ENCODE data around the gene CEP131. TPM values are rescaled to one million over a fixed set of nuclear protein-coding genes. Genes with fewer than 3 reads are reported as not detected.

The CEP131 gene
- total and polyA plus RNA-seq, 4 donors: 7.2 to 26.6 (median 18.3) TPM

GRCh38 chr17:81184555-81184954, 38.2 kb downstream of the CEP131 start:
- H3K4me3 ChIP-seq (ENCODE audit: low read depth, low read length): no peak overlapping the region
- H3K27ac ChIP-seq (ENCODE audit: low read depth, low read length): no peak overlapping the region
- no peaks in the 10 kb centered on the region for H3K9me3 ChIP-seq (ENCODE audit: control insufficient read depth, insufficient read depth, low read length)
- WGBS (ENCODE audit: insufficient coverage): 21% methylated on average over 15 of the region's 15 CpGs
- H3K27me3 ChIP-seq (ENCODE audit: control insufficient read depth, insufficient read depth, low read length): no peaks in the 10 kb centered on the region
- DNase-seq (ENCODE audit: low read depth in 4 of 6, low spot score in 6 of 6): no peak
- peaks cover 9% of the 10 kb centered on the region for H3K4me1 ChIP-seq (ENCODE audit: control insufficient read depth, insufficient read depth, low read length)
- peaks cover 31% of the 10 kb centered on the region for H3K36me3 ChIP-seq (ENCODE audit: control insufficient read depth, insufficient read depth, low read length)

DNA sequence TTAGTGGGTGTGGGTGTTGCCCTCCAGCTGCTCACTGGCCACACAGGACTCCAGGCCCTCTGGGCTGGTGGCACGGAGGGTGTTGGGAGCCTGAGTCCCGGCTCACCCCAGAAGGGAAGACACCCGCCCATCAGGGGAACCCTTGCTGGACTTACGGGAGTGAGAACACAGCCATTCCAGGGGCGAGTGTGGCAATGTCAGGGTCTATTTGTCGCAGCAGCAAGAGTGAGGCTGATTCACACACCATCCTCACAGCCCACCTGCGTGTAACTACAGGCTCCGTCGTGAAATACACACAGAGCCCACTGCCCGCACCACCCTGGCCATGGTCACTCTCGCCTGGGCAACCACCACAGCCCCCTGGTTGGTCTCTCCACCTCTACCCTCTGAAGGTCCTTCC, 39.0 kb downstream of the CEP131 start:
- Histone ChIP-seq H3K27me3 (ENCODE audit: control insufficient read depth, insufficient read depth, low read length) (no peaks in the 10 kb centered on the region), H3K36me3 (ENCODE audit: control insufficient read depth, insufficient read depth, low read length) (peaks cover 26% of the 10 kb centered on the region), H3K27ac (ENCODE audit: low read depth, low read length) (no peak overlapping the region), H3K4me3 (ENCODE audit: low read depth, low read length) (no peak overlapping the region), H3K9me3 (ENCODE audit: control insufficient read depth, insufficient read depth, low read length) (no peaks in the 10 kb centered on the region), H3K4me1 (ENCODE audit: control insufficient read depth, insufficient read depth, low read length) (peaks cover 16% of the 10 kb centered on the region)
- no peak for DNase-seq (ENCODE audit: low read depth in 4 of 6, low spot score in 6 of 6)
- 94% methylated on average over 11 of the region's 11 CpGs for WGBS (ENCODE audit: insufficient coverage)

- no peak for DNase-seq (ENCODE audit: low read depth in 4 of 6, low spot score in 6 of 6)
- Histone ChIP-seq H3K4me1 (ENCODE audit: control insufficient read depth, insufficient read depth, low read length) (peaks cover 17% of the 10 kb centered on the region), H3K9me3 (ENCODE audit: control insufficient read depth, insufficient read depth, low read length) (no peaks in the 10 kb centered on the region), H3K27me3 (ENCODE audit: control insufficient read depth, insufficient read depth, low read length) (no peaks in the 10 kb centered on the region), H3K27ac (ENCODE audit: low read depth, low read length) (no peak overlapping the region), H3K36me3 (ENCODE audit: control insufficient read depth, insufficient read depth, low read length) (peaks cover 21% of the 10 kb centered on the region), H3K4me3 (ENCODE audit: low read depth, low read length) (no peak overlapping the region)
- 90% methylated on average over 10 of the region's 10 CpGs for WGBS (ENCODE audit: insufficient coverage)
These were observed 39.4 kb downstream of the CEP131 start for GRCh38 chr17:81183316-81183715.

GRCh38 chr17:81182596-81182995, 40.2 kb downstream of the CEP131 start:
- DNase-seq (ENCODE audit: low read depth in 4 of 6, low spot score in 6 of 6): no peak
- WGBS (ENCODE audit: insufficient coverage): 80% methylated on average over 5 of the region's 5 CpGs

DNA sequence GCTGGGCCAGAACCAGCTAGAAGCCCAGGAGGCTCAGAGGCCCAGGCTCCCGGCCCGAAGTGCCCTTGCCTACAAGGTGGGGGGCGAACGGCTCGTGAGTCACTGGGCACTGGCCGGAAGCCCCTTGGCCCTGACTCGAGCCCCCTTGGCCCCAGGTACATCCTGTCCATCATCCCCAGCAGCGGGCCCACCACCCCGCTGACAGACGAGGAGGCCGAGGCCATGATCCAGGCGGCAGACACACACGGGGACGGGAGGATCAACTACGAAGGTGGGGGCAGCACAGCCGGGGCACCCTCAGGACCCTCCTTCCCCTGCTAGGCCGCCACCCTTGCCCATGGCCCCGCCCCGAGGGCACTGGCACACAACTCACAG, 41.0 kb downstream of the CEP131 start:
- 91% methylated on average over 19 of the region's 19 CpGs for WGBS (ENCODE audit: insufficient coverage)
- no peak for DNase-seq (ENCODE audit: low read depth in 4 of 6, low spot score in 6 of 6)
- Histone ChIP-seq H3K4me1 (ENCODE audit: control insufficient read depth, insufficient read depth, low read length) (peaks cover 17% of the 10 kb centered on the region), H3K27me3 (ENCODE audit: control insufficient read depth, insufficient read depth, low read length) (no peaks in the 10 kb centered on the region), H3K36me3 (ENCODE audit: control insufficient read depth, insufficient read depth, low read length) (peaks cover 8% of the 10 kb centered on the region), H3K9me3 (ENCODE audit: control insufficient read depth, insufficient read depth, low read length) (no peaks in the 10 kb centered on the region), H3K4me3 (ENCODE audit: low read depth, low read length) (no peak overlapping the region), H3K27ac (ENCODE audit: low read depth, low read length) (no peak overlapping the region)

More at GRCh38 chr17:81182596-81182995, 40.2 kb downstream of the CEP131 start:
- no peak overlapping the region for H3K27ac ChIP-seq (ENCODE audit: low read depth, low read length)
- no peaks in the 10 kb centered on the region for H3K9me3 ChIP-seq (ENCODE audit: control insufficient read depth, insufficient read depth, low read length)
- peaks cover 17% of the 10 kb centered on the region for H3K4me1 ChIP-seq (ENCODE audit: control insufficient read depth, insufficient read depth, low read length)
- no peak overlapping the region for H3K4me3 ChIP-seq (ENCODE audit: low read depth, low read length)
- H3K27me3 ChIP-seq (ENCODE audit: control insufficient read depth, insufficient read depth, low read length): no peaks in the 10 kb centered on the region
- H3K36me3 ChIP-seq (ENCODE audit: control insufficient read depth, insufficient read depth, low read length): peaks cover 14% of the 10 kb centered on the region

- no peaks in the 10 kb centered on the region for H3K9me3 ChIP-seq (ENCODE audit: control insufficient read depth, insufficient read depth, low read length)
- H3K27ac ChIP-seq (ENCODE audit: low read depth, low read length): no peak overlapping the region
- H3K4me3 ChIP-seq (ENCODE audit: low read depth, low read length): no peak overlapping the region
- peaks cover 8% of the 10 kb centered on the region for H3K36me3 ChIP-seq (ENCODE audit: control insufficient read depth, insufficient read depth, low read length)
- DNase-seq (ENCODE audit: low read depth in 4 of 6, low spot score in 6 of 6): no peak
- peaks cover 17% of the 10 kb centered on the region for H3K4me1 ChIP-seq (ENCODE audit: control insufficient read depth, insufficient read depth, low read length)
- H3K27me3 ChIP-seq (ENCODE audit: control insufficient read depth, insufficient read depth, low read length): no peaks in the 10 kb centered on the region
- 93% methylated on average over 49 of the region's 49 CpGs for WGBS (ENCODE audit: insufficient coverage)
These were observed 41.6 kb downstream of the CEP131 start for GRCh38 chr17:81180836-81181810.

- no peak for DNase-seq (ENCODE audit: low read depth in 4 of 6, low spot score in 6 of 6)
- no peaks in the 10 kb centered on the region for H3K27me3 ChIP-seq (ENCODE audit: control insufficient read depth, insufficient read depth, low read length)
- no peak overlapping the region for H3K27ac ChIP-seq (ENCODE audit: low read depth, low read length)
- WGBS (ENCODE audit: insufficient coverage): 61% methylated on average over 12 of the region's 12 CpGs
- H3K4me1 ChIP-seq (ENCODE audit: control insufficient read depth, insufficient read depth, low read length): peaks cover 17% of the 10 kb centered on the region
- peaks cover 8% of the 10 kb centered on the region for H3K36me3 ChIP-seq (ENCODE audit: control insufficient read depth, insufficient read depth, low read length)
- peaks cover 4% of the 10 kb centered on the region for H3K9me3 ChIP-seq (ENCODE audit: control insufficient read depth, insufficient read depth, low read length)
- no peak overlapping the region for H3K4me3 ChIP-seq (ENCODE audit: low read depth, low read length)
These were observed 42.9 kb downstream of the CEP131 start for GRCh38 chr17:81179861-81180260.

DNA sequence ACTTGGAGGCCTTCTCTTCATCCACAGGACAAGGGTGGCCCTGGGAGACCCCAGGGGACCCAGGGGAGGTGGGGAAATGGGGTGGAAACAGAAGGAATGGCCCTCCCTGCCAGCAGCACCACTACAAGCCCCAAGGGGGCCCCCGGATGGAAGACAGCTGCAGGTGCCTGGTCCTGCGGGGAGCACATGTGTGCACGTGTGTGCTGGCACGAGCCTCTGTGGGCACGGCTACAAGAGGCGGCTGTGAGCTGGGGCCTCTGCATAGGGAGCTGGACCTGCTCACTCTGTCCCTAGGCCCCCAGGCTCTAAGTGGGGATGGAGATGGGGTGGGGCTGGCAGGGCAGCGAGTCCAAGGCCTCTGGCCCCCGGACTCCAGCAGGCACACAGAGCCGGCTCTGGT, 43.5 kb downstream of the CEP131 start:
- no peak for DNase-seq (ENCODE audit: low read depth in 4 of 6, low spot score in 6 of 6)
- 74% methylated on average over 7 of the region's 9 CpGs for WGBS (ENCODE audit: insufficient coverage)
- H3K36me3 ChIP-seq (ENCODE audit: control insufficient read depth, insufficient read depth, low read length): peaks cover 8% of the 10 kb centered on the region
- no peak overlapping the region for H3K27ac ChIP-seq (ENCODE audit: low read depth, low read length)
- no peak overlapping the region for H3K4me3 ChIP-seq (ENCODE audit: low read depth, low read length)
- H3K4me1 ChIP-seq (ENCODE audit: control insufficient read depth, insufficient read depth, low read length): peaks cover 17% of the 10 kb centered on the region
- no peaks in the 10 kb centered on the region for H3K27me3 ChIP-seq (ENCODE audit: control insufficient read depth, insufficient read depth, low read length)
- peaks cover 4% of the 10 kb centered on the region for H3K9me3 ChIP-seq (ENCODE audit: control insufficient read depth, insufficient read depth, low read length)

DNA sequence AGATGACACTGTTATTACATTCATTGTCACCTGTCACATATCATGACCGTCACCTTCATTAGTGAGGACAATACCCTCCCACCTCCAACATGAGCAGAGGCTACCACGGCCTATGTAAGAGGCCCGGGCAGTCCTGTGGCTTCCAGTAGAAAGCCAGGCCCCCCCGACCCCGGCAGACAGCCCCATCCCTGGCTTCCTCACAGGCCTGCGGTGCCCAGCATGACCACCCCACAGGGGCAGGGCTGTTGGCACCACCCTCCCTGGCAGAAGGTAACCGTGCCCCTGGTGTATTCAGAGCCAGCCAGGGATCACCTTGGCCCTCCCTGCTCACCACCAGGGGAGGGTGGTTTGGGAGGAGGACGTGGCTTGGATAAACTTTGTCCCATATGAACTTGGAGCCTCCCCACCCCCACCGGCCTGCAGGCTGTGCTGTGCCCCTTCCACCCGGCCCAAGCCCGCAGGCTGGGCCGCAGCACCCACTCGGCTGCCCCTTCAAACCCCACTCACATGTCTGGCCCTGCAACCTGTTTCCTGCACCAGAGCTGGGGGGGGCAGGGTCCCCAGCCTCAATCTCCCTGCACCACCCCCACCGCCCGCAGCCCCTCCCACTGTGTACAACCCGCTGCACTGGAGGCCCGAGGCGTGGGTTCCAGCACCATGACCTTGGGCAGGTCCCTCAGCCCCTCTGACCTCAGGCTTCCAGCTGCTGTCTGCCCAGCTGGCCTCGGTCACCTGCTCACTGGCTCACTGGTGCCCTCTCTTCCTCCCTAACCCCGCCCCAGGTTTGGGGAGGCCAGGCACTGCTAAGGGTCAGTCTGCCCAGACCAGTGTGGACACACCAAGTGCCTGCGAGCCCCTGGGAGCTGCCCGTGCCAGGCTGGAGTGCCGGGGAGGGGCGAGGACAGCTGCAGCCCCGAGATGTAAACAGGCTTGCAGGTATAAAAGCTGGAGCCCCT, 44.4 kb downstream of the CEP131 start:
- Histone ChIP-seq H3K27me3 (ENCODE audit: control insufficient read depth, insufficient read depth, low read length) (no peaks in the 10 kb centered on the region), H3K36me3 (ENCODE audit: control insufficient read depth, insufficient read depth, low read length) (peaks cover 8% of the 10 kb centered on the region), H3K4me3 (ENCODE audit: low read depth, low read length) (no peak overlapping the region), H3K27ac (ENCODE audit: low read depth, low read length) (no peak overlapping the region), H3K9me3 (ENCODE audit: control insufficient read depth, insufficient read depth, low read length) (peaks cover 4% of the 10 kb centered on the region), H3K4me1 (ENCODE audit: control insufficient read depth, insufficient read depth, low read length) (peaks cover 17% of the 10 kb centered on the region)
- no peak for DNase-seq (ENCODE audit: low read depth in 4 of 6, low spot score in 6 of 6)
- 84% methylated on average over 23 of the region's 25 CpGs for WGBS (ENCODE audit: insufficient coverage)
